ENCODE data around the gene SURF6. TPM values are rescaled to one million over a fixed set of nuclear protein-coding genes. Genes with fewer than 3 reads are reported as not detected.
A peak's percentile ranks its signal among the peaks of the same experiment; 100 is the strongest.

The SURF6 gene
- polyA plus RNA-seq, 1 experiment: 8.4 TPM

DNA sequence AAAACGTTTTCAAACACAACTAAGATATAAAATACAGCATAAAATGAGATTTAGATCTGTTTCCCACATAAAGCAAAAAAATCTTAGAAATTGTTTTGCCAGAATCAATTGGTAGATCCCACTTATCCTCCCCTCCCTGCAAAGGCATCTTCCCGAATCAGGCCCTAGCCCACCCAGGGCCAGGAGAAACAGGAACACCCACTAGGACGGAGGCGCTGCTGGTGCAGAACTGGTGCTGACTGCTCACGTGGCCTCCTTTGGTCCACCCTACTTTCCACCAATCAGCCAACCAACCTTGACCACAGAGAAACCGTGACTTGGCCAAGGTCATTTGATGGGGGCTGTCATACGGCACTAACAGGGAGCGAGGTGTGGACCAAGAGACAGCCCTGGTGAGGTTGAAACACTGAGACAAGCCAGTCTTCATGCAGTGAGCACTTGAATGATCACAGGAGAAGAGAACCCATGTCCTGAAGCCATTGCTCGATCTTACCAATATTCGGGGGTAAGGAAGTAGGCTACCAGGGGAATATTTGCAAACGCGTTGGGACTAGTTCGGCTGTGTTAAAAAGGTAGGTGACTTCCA is 25.6 kb upstream of the SURF6 start:
- TF ChIP-seq, protein P1, sequence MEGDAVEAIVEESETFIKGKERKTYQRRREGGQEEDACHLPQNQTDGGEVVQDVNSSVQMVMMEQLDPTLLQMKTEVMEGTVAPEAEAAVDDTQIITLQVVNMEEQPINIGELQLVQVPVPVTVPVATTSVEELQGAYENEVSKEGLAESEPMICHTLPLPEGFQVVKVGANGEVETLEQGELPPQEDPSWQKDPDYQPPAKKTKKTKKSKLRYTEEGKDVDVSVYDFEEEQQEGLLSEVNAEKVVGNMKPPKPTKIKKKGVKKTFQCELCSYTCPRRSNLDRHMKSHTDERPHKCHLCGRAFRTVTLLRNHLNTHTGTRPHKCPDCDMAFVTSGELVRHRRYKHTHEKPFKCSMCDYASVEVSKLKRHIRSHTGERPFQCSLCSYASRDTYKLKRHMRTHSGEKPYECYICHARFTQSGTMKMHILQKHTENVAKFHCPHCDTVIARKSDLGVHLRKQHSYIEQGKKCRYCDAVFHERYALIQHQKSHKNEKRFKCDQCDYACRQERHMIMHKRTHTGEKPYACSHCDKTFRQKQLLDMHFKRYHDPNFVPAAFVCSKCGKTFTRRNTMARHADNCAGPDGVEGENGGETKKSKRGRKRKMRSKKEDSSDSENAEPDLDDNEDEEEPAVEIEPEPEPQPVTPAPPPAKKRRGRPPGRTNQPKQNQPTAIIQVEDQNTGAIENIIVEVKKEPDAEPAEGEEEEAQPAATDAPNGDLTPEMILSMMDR (IDR thresholded peaks at IDR 0.05; ENCODE audit: insufficient read depth, low read depth, low read length): no peak
- Histone ChIP-seq H3K4me3 (ENCODE audit: low read depth, low read length) (no peak overlapping the region), H3K27me3 (ENCODE audit: control insufficient read depth, insufficient read depth, low read length) (no peaks in the 10 kb centered on the region), H3K36me3 (ENCODE audit: control insufficient read depth, insufficient read depth, low read length) (peaks cover 35% of the 10 kb centered on the region)
- CTCF ChIA-PET: interaction anchor here (0.8 to 1.9 kb wide), 3 partner anchors 10 to 42 kb away, joined by 4 to 5 read pairs (median 4); no protein-coding TSS in a partner anchor
- DNase-seq (ENCODE audit: low read depth): no peak
- POLR2A ChIA-PET: no interaction called here

DNA sequence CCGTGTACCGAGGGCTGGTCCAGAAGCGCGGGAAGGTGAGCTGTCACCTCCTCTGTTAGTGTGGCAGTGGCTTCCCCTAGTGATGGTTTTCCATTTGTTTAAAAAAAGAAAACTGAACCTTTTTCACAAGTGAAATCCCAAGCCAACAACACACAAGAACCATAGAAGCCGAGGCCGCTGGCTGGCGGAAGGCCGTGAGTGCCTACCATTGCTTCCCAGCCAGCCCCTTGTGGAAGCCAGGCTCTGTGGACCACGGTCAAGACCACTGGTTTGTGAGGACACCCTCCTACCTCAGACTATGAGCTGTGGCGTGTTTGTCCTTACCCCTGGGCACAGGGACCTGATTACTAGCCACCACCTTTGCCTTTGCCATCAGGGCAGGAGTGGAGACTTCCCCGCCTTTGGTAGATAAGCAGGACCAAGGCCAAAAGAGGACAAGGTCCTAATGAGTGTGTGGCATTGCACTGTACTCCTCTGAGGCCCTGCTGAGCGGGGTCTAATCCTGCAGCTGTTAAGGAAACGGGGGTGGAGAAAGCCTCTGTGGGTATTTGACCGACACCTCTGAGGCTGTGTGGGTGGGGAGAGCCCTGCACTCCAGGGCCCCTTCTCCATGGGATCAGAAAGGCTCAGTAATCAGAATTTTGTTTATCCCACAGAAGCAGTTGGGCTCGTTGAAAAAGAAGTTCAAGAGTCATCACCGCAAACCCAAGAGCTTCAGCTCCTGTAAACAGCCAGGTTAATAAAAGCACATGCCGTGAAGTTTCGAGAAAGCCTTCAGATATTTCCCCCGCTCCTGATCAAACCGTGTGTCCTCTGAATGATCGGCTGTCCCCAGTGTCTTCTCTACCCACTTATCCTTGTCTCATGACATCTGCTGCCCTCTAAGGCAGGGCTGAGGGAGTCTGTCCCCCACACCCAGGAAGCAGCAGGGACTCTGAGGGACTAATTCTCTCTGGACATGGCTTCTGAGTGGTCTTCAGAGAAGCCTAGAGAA is 24.7 kb upstream of the SURF6 start:
- no peak for DNase-seq (ENCODE audit: low read depth)
- CTCF ChIA-PET: interaction anchor here (1.0 to 2.1 kb wide), 3 partner anchors 8 to 173 kb away, joined by 3 to 5 read pairs (median 4); no protein-coding TSS in a partner anchor

DNA sequence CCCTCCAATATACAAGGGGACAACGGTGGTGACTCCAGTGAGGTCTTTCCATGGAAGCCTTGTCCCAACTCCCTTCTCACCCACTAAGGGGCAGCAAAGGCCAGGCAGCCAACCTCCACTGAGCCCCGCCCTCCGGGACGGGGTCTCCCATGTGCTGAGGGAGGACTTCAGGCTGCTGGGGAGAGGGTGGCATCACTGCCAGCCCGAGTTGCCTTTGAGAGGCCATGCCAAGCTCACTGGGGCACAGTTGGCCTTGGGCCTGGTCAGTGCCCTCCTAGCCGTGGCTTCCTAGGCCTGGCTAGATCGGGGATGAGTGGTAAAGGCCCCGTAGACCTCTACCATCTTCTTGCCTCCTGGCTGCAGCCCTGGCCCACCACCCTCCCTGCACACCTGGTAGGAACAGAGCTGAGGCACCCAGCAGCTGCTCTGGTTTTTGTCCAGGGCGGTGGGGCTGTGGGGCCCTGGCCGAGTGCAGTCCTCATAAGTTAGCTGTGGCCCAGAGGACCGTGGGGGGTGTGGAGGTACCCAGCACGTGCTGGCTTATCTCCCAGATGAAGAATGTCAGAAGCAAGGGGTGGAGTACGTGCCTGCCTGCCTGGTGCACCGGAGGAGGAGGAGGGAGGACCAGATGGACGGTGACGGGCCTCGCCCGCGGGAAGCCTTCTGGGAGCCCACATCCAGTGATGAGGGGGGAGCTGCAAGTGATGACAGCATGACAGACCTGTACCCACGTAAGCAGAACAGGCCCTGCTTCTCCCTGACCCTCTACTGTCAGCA is 23.6 kb upstream of the SURF6 start:
- ChIA-PET POLR2A (no interaction called here), CTCF (interaction anchor here (1.1 to 2.1 kb wide), 2 partner anchors 9 to 121 kb away, joined by 3 to 5 read pairs; no protein-coding TSS in a partner anchor)
- Histone ChIP-seq H3K4me3 (ENCODE audit: low read depth, low read length) (no peak overlapping the region), H3K36me3 (ENCODE audit: control insufficient read depth, insufficient read depth, low read length) (peaks cover 24% of the 10 kb centered on the region), H3K27me3 (ENCODE audit: control insufficient read depth, insufficient read depth, low read length) (no peaks in the 10 kb centered on the region)
- DNase-seq (ENCODE audit: low read depth): no peak
- TF ChIP-seq, protein P1 (IDR thresholded peaks at IDR 0.05; ENCODE audit: insufficient read depth, low read depth, low read length): peak; percentile 29; the same call in 1 of the 2 replicates

More for the DNA sequence above, 24.7 kb upstream of the SURF6 start:
- Histone ChIP-seq H3K4me3 (ENCODE audit: low read depth, low read length) (no peak overlapping the region), H3K36me3 (ENCODE audit: control insufficient read depth, insufficient read depth, low read length) (peaks cover 30% of the 10 kb centered on the region), H3K27me3 (ENCODE audit: control insufficient read depth, insufficient read depth, low read length) (no peaks in the 10 kb centered on the region)
- POLR2A ChIA-PET: no interaction called here
- TF ChIP-seq, protein P1 (IDR thresholded peaks at IDR 0.05; ENCODE audit: insufficient read depth, low read depth, low read length): no peak

DNA sequence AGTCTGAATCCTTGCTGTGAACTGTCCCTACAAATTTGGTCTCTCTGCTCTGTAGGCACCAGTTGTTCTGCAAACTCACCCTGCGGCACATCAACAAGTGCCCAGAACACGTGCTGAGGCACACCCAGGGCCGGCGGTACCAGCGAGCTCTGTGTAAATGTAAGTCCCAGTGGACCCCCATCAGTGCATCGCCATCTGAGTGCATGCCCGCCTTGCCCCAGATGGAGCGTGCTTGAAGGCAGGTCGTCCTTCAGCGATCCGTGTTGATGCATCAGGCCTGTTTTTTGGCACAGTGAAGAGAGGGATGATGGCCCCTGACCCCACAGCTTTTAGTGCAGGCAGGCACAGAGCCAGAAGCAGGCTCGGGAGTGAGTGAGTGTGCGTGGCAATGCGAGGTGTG is 21.7 kb upstream of the SURF6 start:
- no peaks in the 10 kb centered on the region for H3K27me3 ChIP-seq (ENCODE audit: control insufficient read depth, insufficient read depth, low read length)
- ChIA-PET POLR2A (no interaction called here), CTCF (interaction anchor here (0.6 kb wide), 1 partner anchor 30 kb away, joined by 3 read pairs; no protein-coding TSS in a partner anchor)
- DNase-seq (ENCODE audit: low read depth): no peak
- TF ChIP-seq, protein P1 (IDR thresholded peaks at IDR 0.05; ENCODE audit: insufficient read depth, low read depth, low read length): no peak
- H3K36me3 ChIP-seq (ENCODE audit: control insufficient read depth, insufficient read depth, low read length): peaks cover 16% of the 10 kb centered on the region
- H3K4me3 ChIP-seq (ENCODE audit: low read depth, low read length): no peak overlapping the region
